ENCODE measurements around the gene SNX10. TPM values are rescaled to one million over a fixed set of nuclear protein-coding genes. Genes with fewer than 3 reads are reported as not detected.
A peak's percentile ranks its signal among the peaks of the same experiment; 100 is the strongest.

SNX10 gene
- total RNA-seq, 1 experiment from 2014 or later = 7.9 TPM

DNA sequence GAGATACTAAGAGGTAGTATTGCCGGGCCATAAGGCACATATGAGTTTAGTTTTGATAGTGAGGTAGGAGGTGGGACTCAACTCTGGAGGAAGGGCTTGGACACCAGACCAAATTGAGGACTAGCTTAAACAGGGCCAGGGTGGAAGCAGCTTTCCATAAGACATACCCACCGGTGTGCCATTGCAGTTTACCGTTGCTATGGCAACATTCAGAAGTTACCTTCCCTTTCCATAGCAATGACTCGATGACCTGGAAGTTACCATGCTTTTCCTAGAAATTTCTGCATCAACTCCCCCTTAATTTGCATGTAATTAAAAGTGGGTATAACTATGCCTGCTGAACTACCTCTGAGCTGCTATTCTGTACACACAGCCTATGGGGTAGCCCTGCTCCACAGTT lies 10.9 kb upstream of the SNX10 start:
- no peaks in the 10 kb centered on the region for H3F3A ChIP-seq (ENCODE audit: low read length, unreplicated experiment)
- CTCF ChIA-PET = interaction anchor here (1.0 kb wide), 1 partner anchor 88 kb away, joined by 5 read pairs; no protein-coding TSS in a partner anchor
- TF ChIP-seq EZH2 (IDR thresholded peaks at IDR 0.05; ENCODE audit: low read length, unreplicated experiment) = no peak
- H3K36me3 ChIP-seq (ENCODE audit: low read depth, low read length) = no peaks in the 10 kb centered on the region
- intact Hi-C loops (cut with micrococcal nuclease) = no loop called here
- no peaks in the 10 kb centered on the region for H3K27me3 ChIP-seq (ENCODE audit: low read length)
- H3K9me3 ChIP-seq (ENCODE audit: low read length) = no peaks in the 10 kb centered on the region
- no peaks in the 10 kb centered on the region for H3K79me2 ChIP-seq (ENCODE audit: low read length)
- no peak overlapping the region for H3K4me2 ChIP-seq (ENCODE audit: low read length)
- H3K4me3 ChIP-seq (ENCODE audit: low read length) = no peak overlapping the region
- DNase-seq (no peak), ATAC-seq (no peak)
- POLR2A ChIA-PET (ENCODE audit: unreplicated experiment) = no interaction called here
- no peaks in the 10 kb centered on the region for H4K20me1 ChIP-seq (ENCODE audit: low read length)
- no TSS peak for BruUV-seq (replicated peaks)
- H3K27ac ChIP-seq (ENCODE audit: low read length) = no peak overlapping the region
- H3K9ac ChIP-seq (ENCODE audit: low read length) = no peak overlapping the region
- no peaks in the 10 kb centered on the region for H3K4me1 ChIP-seq (ENCODE audit: insufficient read depth, low read length)
- H3K9me2 ChIP-seq (replicated peaks; ENCODE audit: low read length) = no peaks in the 10 kb centered on the region
- H2AFZ ChIP-seq (ENCODE audit: low read length) = no peak overlapping the region

DNA sequence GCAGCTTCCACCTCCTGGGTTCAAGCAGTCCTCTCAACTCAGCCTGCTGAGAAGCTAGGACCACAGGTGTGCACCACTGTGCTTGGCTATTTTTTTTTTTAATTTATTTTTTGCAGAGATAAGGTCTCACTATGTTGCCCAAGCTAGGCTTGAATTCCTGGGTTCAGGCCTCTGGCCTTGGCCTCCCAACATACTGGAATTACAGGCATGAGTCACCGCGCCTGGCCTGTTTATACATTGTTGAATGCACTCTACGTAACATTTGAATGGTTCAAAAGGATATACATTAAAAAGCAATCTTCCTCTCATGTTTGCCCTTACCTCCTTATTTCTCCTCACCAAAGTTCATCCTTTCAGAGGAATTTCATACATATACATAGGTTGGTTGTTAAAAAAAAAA lies 7.2 kb upstream of the SNX10 start:
- DNase-seq (no peak), ATAC-seq (no peak)
- Histone ChIP-seq H3K9me3 (ENCODE audit: low read length) (no peaks in the 10 kb centered on the region), H3K27me3 (ENCODE audit: low read length) (no peaks in the 10 kb centered on the region), H3K27ac (ENCODE audit: low read length) (no peak overlapping the region), H3K4me2 (ENCODE audit: low read length) (no peak overlapping the region), H3K9me2 (replicated peaks; ENCODE audit: low read length) (no peaks in the 10 kb centered on the region), H3F3A (ENCODE audit: low read length, unreplicated experiment) (no peaks in the 10 kb centered on the region), H2AFZ (ENCODE audit: low read length) (no peak overlapping the region), H4K20me1 (ENCODE audit: low read length) (no peaks in the 10 kb centered on the region), H3K36me3 (ENCODE audit: low read depth, low read length) (no peaks in the 10 kb centered on the region), H3K79me2 (ENCODE audit: low read length) (no peaks in the 10 kb centered on the region), H3K4me1 (ENCODE audit: insufficient read depth, low read length) (no peaks in the 10 kb centered on the region), H3K4me3 (ENCODE audit: low read length) (no peak overlapping the region), H3K9ac (ENCODE audit: low read length) (no peak overlapping the region)
- TF ChIP-seq EZH2phosphoT487 (IDR thresholded peaks at IDR 0.05; ENCODE audit: borderline replicate concordance, low read length) (no peak), EZH2 (IDR thresholded peaks at IDR 0.05; ENCODE audit: low read length, unreplicated experiment) (no peak)
- TF ChIP-seq, protein P1, sequence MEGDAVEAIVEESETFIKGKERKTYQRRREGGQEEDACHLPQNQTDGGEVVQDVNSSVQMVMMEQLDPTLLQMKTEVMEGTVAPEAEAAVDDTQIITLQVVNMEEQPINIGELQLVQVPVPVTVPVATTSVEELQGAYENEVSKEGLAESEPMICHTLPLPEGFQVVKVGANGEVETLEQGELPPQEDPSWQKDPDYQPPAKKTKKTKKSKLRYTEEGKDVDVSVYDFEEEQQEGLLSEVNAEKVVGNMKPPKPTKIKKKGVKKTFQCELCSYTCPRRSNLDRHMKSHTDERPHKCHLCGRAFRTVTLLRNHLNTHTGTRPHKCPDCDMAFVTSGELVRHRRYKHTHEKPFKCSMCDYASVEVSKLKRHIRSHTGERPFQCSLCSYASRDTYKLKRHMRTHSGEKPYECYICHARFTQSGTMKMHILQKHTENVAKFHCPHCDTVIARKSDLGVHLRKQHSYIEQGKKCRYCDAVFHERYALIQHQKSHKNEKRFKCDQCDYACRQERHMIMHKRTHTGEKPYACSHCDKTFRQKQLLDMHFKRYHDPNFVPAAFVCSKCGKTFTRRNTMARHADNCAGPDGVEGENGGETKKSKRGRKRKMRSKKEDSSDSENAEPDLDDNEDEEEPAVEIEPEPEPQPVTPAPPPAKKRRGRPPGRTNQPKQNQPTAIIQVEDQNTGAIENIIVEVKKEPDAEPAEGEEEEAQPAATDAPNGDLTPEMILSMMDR (conservative IDR thresholded peaks at IDR 0.05; ENCODE audit: low read depth, low read length) = no peak
- ChIA-PET POLR2A (ENCODE audit: unreplicated experiment) (no interaction called here), CTCF (interaction anchor here (0.8 kb wide), 1 partner anchor 193 kb away, joined by 3 read pairs; no protein-coding TSS in a partner anchor)
- BruUV-seq (replicated peaks) = no TSS peak
- intact Hi-C loops (cut with micrococcal nuclease) = loop anchor here (2.0 kb wide), 1 partner anchor 194 kb away; no protein-coding TSS in a partner anchor

DNA sequence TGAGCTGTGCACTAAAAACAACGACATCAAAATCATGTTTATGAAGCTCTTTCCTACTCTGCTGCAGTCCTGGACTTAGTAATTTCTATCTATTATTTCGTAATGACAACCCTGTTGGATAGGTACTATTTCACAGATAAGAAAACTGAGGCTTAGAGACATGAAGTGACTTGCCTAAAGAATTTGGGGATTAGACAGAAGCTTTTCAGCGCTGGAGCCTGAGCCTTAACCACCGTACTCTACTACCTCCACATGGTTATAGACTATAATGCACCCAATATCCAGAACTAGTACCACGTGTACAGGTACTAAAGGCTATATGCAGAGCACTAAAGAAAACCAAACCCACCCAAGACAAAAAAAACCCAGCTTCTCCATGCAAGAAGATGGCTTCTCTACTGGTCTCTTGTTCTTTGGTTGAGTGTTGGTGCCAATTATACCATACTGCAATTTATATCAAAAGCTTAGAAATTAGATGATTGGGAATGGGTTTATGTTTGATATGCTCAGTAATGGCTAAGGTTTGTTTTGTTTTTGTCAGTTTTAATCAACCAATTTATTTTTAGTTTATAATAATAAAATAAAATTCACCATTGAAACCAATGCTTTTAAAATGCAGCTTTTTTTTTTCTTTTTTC lies 6.5 kb upstream of the SNX10 start:
- Histone ChIP-seq H3K79me2 (ENCODE audit: low read length) (no peaks in the 10 kb centered on the region), H3K4me2 (ENCODE audit: low read length) (no peak overlapping the region), H3K4me3 (ENCODE audit: low read length) (no peak overlapping the region), H2AFZ (ENCODE audit: low read length) (no peak overlapping the region), H3F3A (ENCODE audit: low read length, unreplicated experiment) (no peaks in the 10 kb centered on the region), H4K20me1 (ENCODE audit: low read length) (no peaks in the 10 kb centered on the region), H3K9ac (ENCODE audit: low read length) (no peak overlapping the region), H3K36me3 (ENCODE audit: low read depth, low read length) (no peaks in the 10 kb centered on the region), H3K9me3 (ENCODE audit: low read length) (no peaks in the 10 kb centered on the region), H3K27me3 (ENCODE audit: low read length) (no peaks in the 10 kb centered on the region), H3K4me1 (ENCODE audit: insufficient read depth, low read length) (no peaks in the 10 kb centered on the region), H3K9me2 (replicated peaks; ENCODE audit: low read length) (no peaks in the 10 kb centered on the region), H3K27ac (ENCODE audit: low read length) (no peak overlapping the region)
- POLR2A ChIA-PET (ENCODE audit: unreplicated experiment) = interaction anchor here (0.7 kb wide), 1 partner anchor 674 kb away, joined by 3 read pairs; no protein-coding TSS in a partner anchor
- ATAC-seq (peak; percentile 84), DNase-seq (peak; percentile 65)
- CTCF ChIA-PET = interaction anchor here (0.6 to 0.8 kb wide), 3 partner anchors 85 to 194 kb away, joined by 3 to 4 read pairs (median 3); no protein-coding TSS in a partner anchor
- intact Hi-C loops (cut with micrococcal nuclease) = loop anchor here (2.0 to 5.0 kb wide), 2 partner anchors 194 to 208 kb away; no protein-coding TSS in a partner anchor
- no TSS peak for BruUV-seq (replicated peaks)
- TF ChIP-seq, protein P1 (conservative IDR thresholded peaks at IDR 0.05; ENCODE audit: low read depth, low read length) = peak; percentile 51
- TF ChIP-seq EZH2phosphoT487 (IDR thresholded peaks at IDR 0.05; ENCODE audit: borderline replicate concordance, low read length) = no peak

Measured in PC-3 (cell line).